Measurements from ENCODE around the gene STAT2.
"Not testable (repeated sequence)": the region's sequence is repeated elsewhere in the genome, so short reads cannot be mapped to it uniquely, and the experiment has no call there.

- TF ChIP-seq CTCF (optimal IDR thresholded peaks at IDR 0.05 in 1 of 3, IDR thresholded peaks at IDR 0.05 in 1 of 3, conservative IDR thresholded peaks at IDR 0.05 in 1 of 3; ENCODE audit: extremely low read depth in 1 of 3, insufficient read depth in 2 of 3, low read length in 3 of 3); EZH2 (IDR thresholded peaks at IDR 0.05; ENCODE audit: low read length): not testable (repeated sequence)
These were observed 24.4 kb downstream of the STAT2 start for GRCh38 chr12:56335527-56335926.

Measured in keratinocyte (primary cell).